SK-N-SH (cell line): ENCODE measurements around the gene LAPTM5.

Source experiments
- CHD2 ChIP-seq: fragments of 150-350 bp; IDR thresholded peaks from 2 replicates; pipeline ENCODE4 v1.6.1; 2018; ENCODE audit warnings: low read length; ENCODE audit not compliant: partially characterized antibody
- FOSL2 ChIP-seq: IDR thresholded peaks from 2 replicates; pipeline ENCODE4 v1.4.0; 2012; ENCODE audit warnings: low read depth, mild to moderate bottlenecking, moderate library complexity, borderline replicate concordance
- FOXM1 ChIP-seq: IDR thresholded peaks from 2 replicates; pipeline ENCODE4 v1.4.0; 2012; ENCODE audit warnings: low read depth, mild to moderate bottlenecking
- GATA2 ChIP-seq: sonication (generic); formaldehyde crosslinking; IDR thresholded peaks from 2 replicates; pipeline ENCODE4 v1.5.0; 2020; ENCODE audit warnings: mild to moderate bottlenecking, missing genetic modification reagents
- JUND ChIP-seq: IDR thresholded peaks from 2 replicates; pipeline ENCODE4 v1.4.0; 2012
- NRF1 ChIP-seq: IDR thresholded peaks from 2 replicates; pipeline ENCODE4 v1.6.1; 2012; ENCODE audit warnings: low read depth, mild to moderate bottlenecking, low read length
- POLR2AphosphoS5 ChIP-seq: IDR thresholded peaks from 2 replicates; pipeline ENCODE4 v1.6.1; 2012; ENCODE audit warnings: low read depth, low read length
- RCOR1 ChIP-seq: fragments of 150-350 bp; IDR thresholded peaks from 2 replicates; pipeline ENCODE4 v1.6.1; 2017; ENCODE audit warnings: antibody characterized with exemption, low read length
- TF ChIP-seq, protein P1 (sequence below): fragments of 200-600 bp; sonication (generic); IDR thresholded peaks from 2 replicates; pipeline ENCODE4 v1.6.1; 2017; ENCODE audit warnings: antibody characterized with exemption, mild to moderate bottlenecking, moderate library complexity
- TF ChIP-seq, protein P2 (sequence below): fragments of 150-350 bp; IDR thresholded peaks from 2 replicates; pipeline ENCODE4 v1.6.1; 2017; ENCODE audit warnings: antibody characterized with exemption, low read length, low read depth, borderline replicate concordance
- TF ChIP-seq, protein P3 (sequence below): IDR thresholded peaks from 2 replicates; pipeline ENCODE4 v1.4.0; 2012; ENCODE audit warnings: low read depth

DNA sequence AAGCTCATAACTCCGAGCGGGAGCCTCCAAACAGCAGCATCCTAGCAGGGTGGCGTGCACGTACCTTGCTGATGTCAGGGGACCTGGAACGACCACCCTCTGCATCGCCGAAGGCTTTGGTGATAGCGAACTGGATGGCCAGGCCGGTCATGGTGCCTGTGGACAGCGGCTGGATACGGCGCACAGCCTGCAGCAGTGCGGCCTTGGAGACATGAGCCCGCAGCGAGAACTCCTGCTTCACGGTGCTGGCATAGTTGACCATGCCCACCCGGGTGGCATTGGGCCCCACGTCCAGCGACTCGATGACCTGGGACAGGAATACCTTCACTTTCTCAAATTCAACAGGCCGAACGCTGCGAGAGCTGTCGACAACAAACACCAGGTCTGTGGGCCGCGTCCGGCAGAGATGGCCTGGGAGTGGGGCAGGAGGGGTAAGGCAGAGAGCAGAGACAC is 36.2 kb downstream of the LAPTM5 start:
- no peak for TF ChIP-seq RCOR1
- TF ChIP-seq FOSL2, result no peak
- TF ChIP-seq, protein P1, sequence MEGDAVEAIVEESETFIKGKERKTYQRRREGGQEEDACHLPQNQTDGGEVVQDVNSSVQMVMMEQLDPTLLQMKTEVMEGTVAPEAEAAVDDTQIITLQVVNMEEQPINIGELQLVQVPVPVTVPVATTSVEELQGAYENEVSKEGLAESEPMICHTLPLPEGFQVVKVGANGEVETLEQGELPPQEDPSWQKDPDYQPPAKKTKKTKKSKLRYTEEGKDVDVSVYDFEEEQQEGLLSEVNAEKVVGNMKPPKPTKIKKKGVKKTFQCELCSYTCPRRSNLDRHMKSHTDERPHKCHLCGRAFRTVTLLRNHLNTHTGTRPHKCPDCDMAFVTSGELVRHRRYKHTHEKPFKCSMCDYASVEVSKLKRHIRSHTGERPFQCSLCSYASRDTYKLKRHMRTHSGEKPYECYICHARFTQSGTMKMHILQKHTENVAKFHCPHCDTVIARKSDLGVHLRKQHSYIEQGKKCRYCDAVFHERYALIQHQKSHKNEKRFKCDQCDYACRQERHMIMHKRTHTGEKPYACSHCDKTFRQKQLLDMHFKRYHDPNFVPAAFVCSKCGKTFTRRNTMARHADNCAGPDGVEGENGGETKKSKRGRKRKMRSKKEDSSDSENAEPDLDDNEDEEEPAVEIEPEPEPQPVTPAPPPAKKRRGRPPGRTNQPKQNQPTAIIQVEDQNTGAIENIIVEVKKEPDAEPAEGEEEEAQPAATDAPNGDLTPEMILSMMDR, result no peak
- TF ChIP-seq, protein P2, sequence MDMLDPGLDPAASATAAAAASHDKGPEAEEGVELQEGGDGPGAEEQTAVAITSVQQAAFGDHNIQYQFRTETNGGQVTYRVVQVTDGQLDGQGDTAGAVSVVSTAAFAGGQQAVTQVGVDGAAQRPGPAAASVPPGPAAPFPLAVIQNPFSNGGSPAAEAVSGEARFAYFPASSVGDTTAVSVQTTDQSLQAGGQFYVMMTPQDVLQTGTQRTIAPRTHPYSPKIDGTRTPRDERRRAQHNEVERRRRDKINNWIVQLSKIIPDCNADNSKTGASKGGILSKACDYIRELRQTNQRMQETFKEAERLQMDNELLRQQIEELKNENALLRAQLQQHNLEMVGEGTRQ, result no peak
- no peak for TF ChIP-seq POLR2AphosphoS5
- no peak for TF ChIP-seq NRF1
- TF ChIP-seq CHD2, result no peak
- TF ChIP-seq JUND, result no peak
- TF ChIP-seq, protein P3, sequence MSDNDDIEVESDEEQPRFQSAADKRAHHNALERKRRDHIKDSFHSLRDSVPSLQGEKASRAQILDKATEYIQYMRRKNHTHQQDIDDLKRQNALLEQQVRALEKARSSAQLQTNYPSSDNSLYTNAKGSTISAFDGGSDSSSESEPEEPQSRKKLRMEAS, result no peak
- no peak for TF ChIP-seq FOXM1
- TF ChIP-seq GATA2, result no peak
